ENCODE data around the gene LRRFIP1.

LRRFIP1 gene

GRCh38 chr2:237616734-237617586 is 10.4 kb upstream of the LRRFIP1 start:
- TF ChIP-seq CTCF (IDR thresholded peaks at IDR 0.05; ENCODE audit: unreplicated experiment in 3 of 3): no peak
- Mint-ChIP-seq H3K27ac (peak overlapping the region; percentile 72 to 94 (median 88)), H3K27me3 (ENCODE audit: low read depth) (peaks cover 4% of the 10 kb centered on the region), H3K4me3 (peak overlapping the region in 1 of 3 experiments; percentile 46), H3K4me1 (peaks cover 66% of the 10 kb centered on the region), H3K36me3 (ENCODE audit: low read depth) (no peaks in the 10 kb centered on the region), H3K9me3 (peaks cover 9% of the 10 kb centered on the region)

- H3K9me3 Mint-ChIP-seq: peaks cover 9% of the 10 kb centered on the region
- peak overlapping the region in 1 of 3 experiments; percentile 15 for H3K4me3 Mint-ChIP-seq
- H3K4me1 Mint-ChIP-seq: peaks cover 70% of the 10 kb centered on the region
- peaks cover 4% of the 10 kb centered on the region for H3K27me3 Mint-ChIP-seq (ENCODE audit: low read depth)
- no peaks in the 10 kb centered on the region for H3K36me3 Mint-ChIP-seq (ENCODE audit: low read depth)
- peak overlapping the region; percentile 72 to 95 (median 94) for H3K27ac Mint-ChIP-seq
- no peak for TF ChIP-seq CTCF (IDR thresholded peaks at IDR 0.05; ENCODE audit: unreplicated experiment in 3 of 3)
These were observed 9.8 kb upstream of the LRRFIP1 start for GRCh38 chr2:237617587-237617982.

- peaks cover 4% of the 10 kb centered on the region for H3K27me3 Mint-ChIP-seq (ENCODE audit: low read depth)
- TF ChIP-seq CTCF (IDR thresholded peaks at IDR 0.05; ENCODE audit: unreplicated experiment in 3 of 3): no peak
- H3K4me1 Mint-ChIP-seq: peaks cover 74% of the 10 kb centered on the region
- H3K4me3 Mint-ChIP-seq: peak overlapping the region in 1 of 3 experiments; percentile 56
- H3K27ac Mint-ChIP-seq: peak overlapping the region; percentile 88 to 95 (median 94)
- no peaks in the 10 kb centered on the region for H3K36me3 Mint-ChIP-seq (ENCODE audit: low read depth)
- peaks cover 9% of the 10 kb centered on the region for H3K9me3 Mint-ChIP-seq
These were observed 8.9 kb upstream of the LRRFIP1 start for GRCh38 chr2:237618449-237618848.

- peaks cover 62% of the 10 kb centered on the region for H3K4me1 Mint-ChIP-seq
- peaks cover 22% of the 10 kb centered on the region for H3K27me3 Mint-ChIP-seq (ENCODE audit: low read depth)
- H3K9me3 Mint-ChIP-seq: peaks cover 9% of the 10 kb centered on the region
- peak overlapping the region; percentile 68 to 86 (median 72) for H3K27ac Mint-ChIP-seq
- H3K4me3 Mint-ChIP-seq: peak overlapping the region; percentile 1 to 76 (median 47)
- no peak for TF ChIP-seq CTCF (IDR thresholded peaks at IDR 0.05; ENCODE audit: unreplicated experiment in 3 of 3)
- H3K36me3 Mint-ChIP-seq (ENCODE audit: low read depth): no peaks in the 10 kb centered on the region
These were observed 3.7 kb upstream of the LRRFIP1 start for GRCh38 chr2:237623428-237624403.

GRCh38 chr2:237624565-237624964 is 2.8 kb upstream of the LRRFIP1 start:
- H3K27ac Mint-ChIP-seq: peak overlapping the region in 1 of 3 experiments; percentile 71
- peaks cover 67% of the 10 kb centered on the region for H3K4me1 Mint-ChIP-seq
- H3K36me3 Mint-ChIP-seq (ENCODE audit: low read depth): no peaks in the 10 kb centered on the region
- peaks cover 22% of the 10 kb centered on the region for H3K27me3 Mint-ChIP-seq (ENCODE audit: low read depth)
- peaks cover 9% of the 10 kb centered on the region for H3K9me3 Mint-ChIP-seq
- TF ChIP-seq CTCF (IDR thresholded peaks at IDR 0.05; ENCODE audit: unreplicated experiment in 3 of 3): no peak
- H3K4me3 Mint-ChIP-seq: peak overlapping the region in 1 of 3 experiments; percentile 89
